ENCODE results near the gene DNM3. TPM values are rescaled to one million over a fixed set of nuclear protein-coding genes. Genes with fewer than 3 reads are reported as not detected.

Gene DNM3
- total and polyA plus RNA-seq, 2 of the 8 experiments (the other 6 are each of a cell fraction or from before 2014, with no cell fraction given), result 2.0 to 8.5 TPM

DNA sequence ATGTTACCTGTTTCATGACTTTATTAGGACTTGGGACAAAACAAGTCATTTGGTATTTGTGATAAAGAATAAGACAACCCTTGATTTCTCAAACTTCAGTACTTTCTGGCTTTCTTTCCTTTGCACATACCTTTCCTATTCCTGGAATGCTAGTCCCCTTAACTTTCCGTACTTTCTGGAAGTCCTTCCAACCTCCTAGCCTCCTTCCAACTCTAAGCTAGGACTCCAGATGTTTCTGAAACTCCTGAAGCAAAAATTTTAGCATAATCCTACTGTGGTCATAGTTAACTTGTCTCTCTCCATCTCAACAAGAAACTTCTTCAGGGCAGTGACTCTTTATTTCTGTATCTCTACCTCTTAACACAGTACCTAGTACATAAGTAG, 559.4 kb downstream of the DNM3 start (continued):
- TF ChIP-seq JUND (IDR thresholded peaks at IDR 0.05; ENCODE audit: low read length), result no peak
- TF ChIP-seq MAX (IDR thresholded peaks at IDR 0.05), result no peak
- TF ChIP-seq CBX5 (IDR thresholded peaks at IDR 0.05; ENCODE audit: low read depth, low read length), result no peak
- TF ChIP-seq SP4 (IDR thresholded peaks at IDR 0.05; ENCODE audit: low read length), result no peak
- TF ChIP-seq CBX8 (IDR thresholded peaks at IDR 0.05; ENCODE audit: borderline replicate concordance, low read depth, low read length), result no peak
- TF ChIP-seq CEBPB (IDR thresholded peaks at IDR 0.05; ENCODE audit: low read depth, low read length), result no peak
- no peak for TF ChIP-seq SIRT6 (IDR thresholded peaks at IDR 0.05; ENCODE audit: low read length)

Data from H1 (cell line).